ENCODE measurements around the gene DENND1B. TPM values are rescaled to one million over a fixed set of nuclear protein-coding genes. Genes with fewer than 3 reads are reported as not detected.

Gene DENND1B
- total and polyA plus RNA-seq, 4 donors: 1.7 to 13.7 (median 7.9) TPM

DNA sequence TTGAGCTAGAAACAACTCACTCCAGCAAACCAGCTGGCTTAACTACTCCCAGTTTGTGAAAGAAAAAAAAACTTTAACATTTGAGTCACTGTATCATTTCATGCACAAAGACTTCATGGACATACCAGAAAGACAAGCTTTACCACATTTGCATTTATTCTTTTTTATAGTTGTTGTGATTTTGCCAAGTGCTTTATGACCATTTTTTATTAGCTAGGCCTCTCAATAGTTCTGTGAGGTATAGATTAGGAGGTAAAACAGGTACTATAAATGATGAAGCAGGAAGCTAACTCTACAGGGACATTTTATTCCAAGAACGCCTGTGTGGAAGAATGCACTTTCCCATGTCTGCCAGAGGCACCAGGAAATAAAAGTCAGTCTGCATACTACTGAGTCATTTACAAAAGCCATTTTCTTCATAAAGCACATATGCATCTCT, 8.2 kb upstream of the DENND1B start:
- 80% methylated on average over 1 of the region's 1 CpG for WGBS
- no peak for TF ChIP-seq EGR1 (IDR thresholded peaks at IDR 0.05; ENCODE audit: low read depth in 2 of 2)
- TF ChIP-seq TAF1 (conservative IDR thresholded peaks at IDR 0.05): no peak
- TF ChIP-seq, protein P1, sequence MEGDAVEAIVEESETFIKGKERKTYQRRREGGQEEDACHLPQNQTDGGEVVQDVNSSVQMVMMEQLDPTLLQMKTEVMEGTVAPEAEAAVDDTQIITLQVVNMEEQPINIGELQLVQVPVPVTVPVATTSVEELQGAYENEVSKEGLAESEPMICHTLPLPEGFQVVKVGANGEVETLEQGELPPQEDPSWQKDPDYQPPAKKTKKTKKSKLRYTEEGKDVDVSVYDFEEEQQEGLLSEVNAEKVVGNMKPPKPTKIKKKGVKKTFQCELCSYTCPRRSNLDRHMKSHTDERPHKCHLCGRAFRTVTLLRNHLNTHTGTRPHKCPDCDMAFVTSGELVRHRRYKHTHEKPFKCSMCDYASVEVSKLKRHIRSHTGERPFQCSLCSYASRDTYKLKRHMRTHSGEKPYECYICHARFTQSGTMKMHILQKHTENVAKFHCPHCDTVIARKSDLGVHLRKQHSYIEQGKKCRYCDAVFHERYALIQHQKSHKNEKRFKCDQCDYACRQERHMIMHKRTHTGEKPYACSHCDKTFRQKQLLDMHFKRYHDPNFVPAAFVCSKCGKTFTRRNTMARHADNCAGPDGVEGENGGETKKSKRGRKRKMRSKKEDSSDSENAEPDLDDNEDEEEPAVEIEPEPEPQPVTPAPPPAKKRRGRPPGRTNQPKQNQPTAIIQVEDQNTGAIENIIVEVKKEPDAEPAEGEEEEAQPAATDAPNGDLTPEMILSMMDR (IDR thresholded peaks at IDR 0.05; ENCODE audit: low read depth, low read length, missing input control): no peak
- no peak for TF ChIP-seq GABPA (IDR thresholded peaks at IDR 0.05 in 1 of 2, conservative IDR thresholded peaks at IDR 0.05 in 1 of 2)
- TF ChIP-seq HNF4G (IDR thresholded peaks at IDR 0.05): no peak
- no peak for TF ChIP-seq MAX (IDR thresholded peaks at IDR 0.05)
- no peak for TF ChIP-seq RXRA (IDR thresholded peaks at IDR 0.05)
- no peak for TF ChIP-seq HNF4A (conservative IDR thresholded peaks at IDR 0.05)
- TF ChIP-seq ZBTB33 (IDR thresholded peaks at IDR 0.05): no peak
- TF ChIP-seq NR2F2 (IDR thresholded peaks at IDR 0.05): no peak
- no peak for TF ChIP-seq FOXA1 (IDR thresholded peaks at IDR 0.05)
- TF ChIP-seq YY1 (IDR thresholded peaks at IDR 0.05): no peak
- TF ChIP-seq RAD21 (IDR thresholded peaks at IDR 0.05): no peak
- TF ChIP-seq JUND (IDR thresholded peaks at IDR 0.05): no peak
- TF ChIP-seq, protein P2, sequence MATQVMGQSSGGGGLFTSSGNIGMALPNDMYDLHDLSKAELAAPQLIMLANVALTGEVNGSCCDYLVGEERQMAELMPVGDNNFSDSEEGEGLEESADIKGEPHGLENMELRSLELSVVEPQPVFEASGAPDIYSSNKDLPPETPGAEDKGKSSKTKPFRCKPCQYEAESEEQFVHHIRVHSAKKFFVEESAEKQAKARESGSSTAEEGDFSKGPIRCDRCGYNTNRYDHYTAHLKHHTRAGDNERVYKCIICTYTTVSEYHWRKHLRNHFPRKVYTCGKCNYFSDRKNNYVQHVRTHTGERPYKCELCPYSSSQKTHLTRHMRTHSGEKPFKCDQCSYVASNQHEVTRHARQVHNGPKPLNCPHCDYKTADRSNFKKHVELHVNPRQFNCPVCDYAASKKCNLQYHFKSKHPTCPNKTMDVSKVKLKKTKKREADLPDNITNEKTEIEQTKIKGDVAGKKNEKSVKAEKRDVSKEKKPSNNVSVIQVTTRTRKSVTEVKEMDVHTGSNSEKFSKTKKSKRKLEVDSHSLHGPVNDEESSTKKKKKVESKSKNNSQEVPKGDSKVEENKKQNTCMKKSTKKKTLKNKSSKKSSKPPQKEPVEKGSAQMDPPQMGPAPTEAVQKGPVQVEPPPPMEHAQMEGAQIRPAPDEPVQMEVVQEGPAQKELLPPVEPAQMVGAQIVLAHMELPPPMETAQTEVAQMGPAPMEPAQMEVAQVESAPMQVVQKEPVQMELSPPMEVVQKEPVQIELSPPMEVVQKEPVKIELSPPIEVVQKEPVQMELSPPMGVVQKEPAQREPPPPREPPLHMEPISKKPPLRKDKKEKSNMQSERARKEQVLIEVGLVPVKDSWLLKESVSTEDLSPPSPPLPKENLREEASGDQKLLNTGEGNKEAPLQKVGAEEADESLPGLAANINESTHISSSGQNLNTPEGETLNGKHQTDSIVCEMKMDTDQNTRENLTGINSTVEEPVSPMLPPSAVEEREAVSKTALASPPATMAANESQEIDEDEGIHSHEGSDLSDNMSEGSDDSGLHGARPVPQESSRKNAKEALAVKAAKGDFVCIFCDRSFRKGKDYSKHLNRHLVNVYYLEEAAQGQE (IDR thresholded peaks at IDR 0.05): no peak
- TF ChIP-seq SP1 (IDR thresholded peaks at IDR 0.05): no peak
- no peaks in the 10 kb centered on the region for H3K4me1 ChIP-seq (ENCODE audit: control insufficient read depth in 4 of 4, insufficient read depth in 4 of 4, low read length in 3 of 4)
- H3K9ac ChIP-seq (ENCODE audit: low read depth in 1 of 2, low read length in 2 of 2): no peak overlapping the region
- H3K9me3 ChIP-seq (ENCODE audit: control insufficient read depth in 4 of 4, low read length in 3 of 4): no peaks in the 10 kb centered on the region
- H3K4me3 ChIP-seq (ENCODE audit: low read depth in 1 of 3, low read length in 3 of 3): no peak overlapping the region
- no peaks in the 10 kb centered on the region for H3K27me3 ChIP-seq (ENCODE audit: control insufficient read depth in 4 of 4, insufficient read depth in 4 of 4, low read length in 3 of 4)
- DNase-seq (ENCODE audit: low spot score): no peak
- H3K36me3 ChIP-seq (ENCODE audit: control insufficient read depth in 4 of 4, insufficient read depth in 3 of 4, low read depth in 1 of 4, low read length in 3 of 4): no peaks in the 10 kb centered on the region
- no peak overlapping the region for H3K27ac ChIP-seq (ENCODE audit: low read depth in 1 of 2, low read length in 2 of 2)

DNA sequence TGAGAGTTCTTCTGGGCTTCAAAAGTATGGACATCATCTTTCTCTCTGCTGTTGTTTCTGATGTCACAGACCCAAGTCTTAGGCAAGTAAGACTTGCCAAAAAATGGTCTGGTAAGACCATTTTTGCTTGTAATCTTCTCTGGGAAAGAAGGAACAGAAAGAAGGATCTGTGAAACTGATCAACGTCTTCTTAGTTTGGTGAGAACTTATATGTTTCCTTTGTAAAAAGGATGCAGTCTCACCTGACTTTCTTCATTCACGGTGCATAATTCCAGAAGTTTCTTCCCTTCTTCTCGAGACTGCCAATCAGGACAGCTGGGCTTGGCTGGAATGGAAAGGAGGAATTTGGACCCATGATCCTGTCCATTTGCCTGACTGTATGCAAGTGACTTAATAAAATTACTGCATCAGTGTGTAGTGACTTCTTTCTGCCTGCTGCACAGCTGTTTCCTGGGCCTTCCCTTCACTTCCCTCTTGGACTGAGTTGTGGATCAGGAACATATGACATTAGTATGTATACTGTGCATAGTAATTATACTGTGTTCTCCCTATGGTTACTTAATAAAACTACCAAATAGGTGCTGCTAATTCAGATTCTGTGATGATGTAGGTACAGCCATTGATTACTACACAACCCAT, 7.6 kb upstream of the DENND1B start:
- Histone ChIP-seq H3K9me3 (ENCODE audit: control insufficient read depth in 4 of 4, low read length in 3 of 4) (no peaks in the 10 kb centered on the region), H3K27ac (ENCODE audit: low read depth in 1 of 2, low read length in 2 of 2) (no peak overlapping the region), H3K9ac (ENCODE audit: low read depth in 1 of 2, low read length in 2 of 2) (no peak overlapping the region), H3K4me1 (ENCODE audit: control insufficient read depth in 4 of 4, insufficient read depth in 4 of 4, low read length in 3 of 4) (no peaks in the 10 kb centered on the region), H3K36me3 (ENCODE audit: control insufficient read depth in 4 of 4, insufficient read depth in 3 of 4, low read depth in 1 of 4, low read length in 3 of 4) (no peaks in the 10 kb centered on the region), H3K27me3 (ENCODE audit: control insufficient read depth in 4 of 4, insufficient read depth in 4 of 4, low read length in 3 of 4) (no peaks in the 10 kb centered on the region), H3K4me3 (ENCODE audit: low read depth in 1 of 3, low read length in 3 of 3) (no peak overlapping the region)
- DNase-seq (ENCODE audit: low spot score): no peak
- WGBS: 73% methylated on average over 3 of the region's 3 CpGs
- no peak for TF ChIP-seq JUND (IDR thresholded peaks at IDR 0.05)
- no peak for TF ChIP-seq NR2F2 (IDR thresholded peaks at IDR 0.05)
- no peak for TF ChIP-seq ZBTB33 (IDR thresholded peaks at IDR 0.05)
- no peak for TF ChIP-seq HNF4A (conservative IDR thresholded peaks at IDR 0.05)
- TF ChIP-seq, protein P3, sequence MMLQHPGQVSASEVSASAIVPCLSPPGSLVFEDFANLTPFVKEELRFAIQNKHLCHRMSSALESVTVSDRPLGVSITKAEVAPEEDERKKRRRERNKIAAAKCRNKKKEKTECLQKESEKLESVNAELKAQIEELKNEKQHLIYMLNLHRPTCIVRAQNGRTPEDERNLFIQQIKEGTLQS (IDR thresholded peaks at IDR 0.05): no peak
- TF ChIP-seq RAD21 (IDR thresholded peaks at IDR 0.05): no peak
- no peak for TF ChIP-seq FOXA1 (IDR thresholded peaks at IDR 0.05)
- TF ChIP-seq YY1 (IDR thresholded peaks at IDR 0.05): no peak
- TF ChIP-seq HNF4G (IDR thresholded peaks at IDR 0.05): no peak
- no peak for TF ChIP-seq GABPA (IDR thresholded peaks at IDR 0.05 in 1 of 2, conservative IDR thresholded peaks at IDR 0.05 in 1 of 2)
- TF ChIP-seq FOXA2 (IDR thresholded peaks at IDR 0.05): no peak
- TF ChIP-seq, protein P2 (IDR thresholded peaks at IDR 0.05): no peak

Measured in liver (tissue), 9 donors.